GM19023 (cell line): ENCODE results near the gene UGGT1.

Experiments
- ATAC-seq: cut with Tn5 transposase; IDR thresholded peaks from one replicate; pipeline ENCODE4 v1.9.1; 2021; ENCODE audit warnings: mild to moderate bottlenecking, moderate library complexity; ENCODE audit not compliant: unreplicated experiment

The UGGT1 gene

DNA sequence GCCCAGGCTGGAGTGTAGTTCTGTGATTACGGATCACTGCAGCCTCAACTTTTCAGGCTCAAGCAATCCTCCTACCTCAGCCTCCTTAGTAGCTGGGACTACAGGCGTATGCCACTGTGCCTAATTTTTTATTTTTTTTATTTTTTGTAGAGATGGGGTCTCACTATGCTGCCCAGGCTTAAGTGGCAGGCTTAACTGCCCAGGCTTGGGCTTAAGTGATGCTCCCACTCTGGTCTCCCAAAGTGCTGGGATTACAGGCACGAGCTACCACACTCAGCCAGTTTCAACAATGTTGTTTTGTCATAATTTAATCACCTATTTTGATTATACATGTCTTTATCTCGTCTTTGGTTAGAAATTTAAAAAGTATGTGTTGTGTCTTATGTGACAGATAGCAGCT lies 18.2 kb downstream of the UGGT1 start:
- no peak for ATAC-seq

GRCh38 chr2:128115921-128116623 lies 25.1 kb downstream of the UGGT1 start:
- ATAC-seq: no peak

DNA sequence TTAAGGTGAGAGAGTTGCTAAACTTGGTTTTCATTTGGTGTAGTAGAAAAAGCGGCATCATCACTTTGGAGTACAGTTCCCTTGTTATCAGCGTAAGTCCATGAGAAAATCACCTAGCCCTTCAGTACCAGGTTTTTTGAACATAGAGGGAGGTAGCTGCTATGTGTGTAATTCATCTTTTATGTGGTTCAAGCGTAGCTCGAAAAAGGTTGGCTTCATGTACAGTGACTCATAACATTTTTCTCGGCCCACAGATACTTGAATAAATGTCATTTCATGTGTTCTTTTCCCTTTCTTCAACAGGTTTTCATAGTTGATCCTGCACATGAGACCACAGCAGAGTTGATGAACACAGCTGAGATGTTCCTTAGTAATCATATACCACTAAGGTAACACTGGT lies 43.6 kb downstream of the UGGT1 start:
- no peak for ATAC-seq

DNA sequence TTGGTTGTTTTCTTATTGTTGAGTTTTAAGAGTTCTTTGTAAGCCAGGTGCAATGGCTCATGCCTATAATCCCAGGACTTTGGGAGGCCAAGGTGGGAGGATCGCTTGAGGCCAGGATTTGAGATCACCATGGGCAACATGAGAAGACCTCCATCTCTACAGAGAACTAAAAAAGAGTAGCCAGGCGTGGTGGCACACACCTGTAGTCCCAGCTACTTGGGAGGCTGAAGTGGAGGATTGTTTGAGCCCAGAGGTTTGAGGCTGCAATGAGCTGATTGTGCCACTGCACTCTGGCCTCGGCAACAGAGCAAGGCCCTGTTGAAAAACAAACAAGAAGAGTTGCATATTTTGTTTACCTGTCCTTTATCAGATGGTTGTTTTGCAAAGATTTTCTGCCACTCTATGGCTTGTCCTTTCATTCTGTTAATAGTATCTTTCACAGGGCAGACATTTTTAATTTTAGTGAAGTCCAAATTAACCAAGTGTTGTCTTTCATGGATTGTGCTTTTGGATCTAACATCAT lies 46.2 kb downstream of the UGGT1 start:
- ATAC-seq: no peak

DNA sequence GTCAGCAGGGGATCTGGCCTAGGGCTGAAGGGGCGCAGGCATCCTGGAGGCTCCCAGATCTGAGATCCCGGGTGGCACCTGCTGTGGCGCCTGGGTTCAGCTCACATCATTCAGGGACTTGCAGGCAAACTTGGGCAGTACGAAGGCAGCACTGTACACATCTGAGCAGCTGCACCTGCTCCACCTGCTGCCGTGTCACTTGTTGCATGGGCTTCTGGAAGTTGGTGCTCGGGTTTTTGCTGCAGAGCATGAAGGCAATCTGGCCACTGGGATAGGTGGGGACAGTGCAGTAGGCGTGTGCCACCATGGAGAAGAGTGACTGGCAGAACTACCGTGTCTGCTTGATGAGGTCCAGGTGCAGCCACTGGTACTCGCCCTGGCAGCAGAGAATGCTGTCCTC lies 48.6 kb downstream of the UGGT1 start:
- no peak for ATAC-seq

DNA sequence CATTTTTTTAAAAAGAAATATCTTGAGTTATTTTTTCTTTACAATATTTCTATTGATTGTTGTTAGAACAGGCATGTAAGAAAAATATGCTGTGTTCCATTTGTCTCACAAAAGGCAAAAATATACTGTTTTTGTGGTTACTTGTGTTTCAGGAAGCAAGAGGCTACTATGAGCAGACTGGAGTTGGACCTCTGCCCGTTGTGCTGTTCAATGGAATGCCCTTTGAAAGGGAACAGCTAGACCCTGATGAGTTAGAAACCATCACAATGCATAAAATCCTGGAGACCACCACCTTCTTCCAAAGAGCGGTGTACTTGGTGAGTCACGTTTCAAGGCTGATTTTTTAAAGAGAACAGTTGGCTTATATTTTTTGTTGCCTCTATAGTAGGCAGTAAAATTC lies 54.7 kb downstream of the UGGT1 start:
- no peak for ATAC-seq

DNA sequence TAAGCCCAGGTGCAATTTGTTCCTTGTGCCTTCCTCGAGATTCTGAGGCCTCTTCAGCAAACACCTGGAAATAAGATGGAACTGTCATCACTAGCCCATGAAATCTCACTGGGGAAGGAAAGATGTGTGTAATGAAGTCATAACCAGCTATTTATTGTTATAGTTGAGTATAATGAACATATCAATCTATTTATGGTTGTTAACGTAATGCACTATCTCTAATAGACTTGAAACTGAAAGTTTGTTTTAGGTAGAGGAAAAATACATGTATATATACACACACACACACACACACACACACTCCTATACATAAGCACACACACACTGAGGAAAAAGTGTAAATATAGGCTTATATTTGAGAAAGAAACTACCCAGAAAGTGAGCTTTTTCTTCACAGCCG lies 62.8 kb downstream of the UGGT1 start:
- ATAC-seq: no peak

GRCh38 chr2:128154225-128154624 lies 63.2 kb downstream of the UGGT1 start:
- ATAC-seq: no peak

DNA sequence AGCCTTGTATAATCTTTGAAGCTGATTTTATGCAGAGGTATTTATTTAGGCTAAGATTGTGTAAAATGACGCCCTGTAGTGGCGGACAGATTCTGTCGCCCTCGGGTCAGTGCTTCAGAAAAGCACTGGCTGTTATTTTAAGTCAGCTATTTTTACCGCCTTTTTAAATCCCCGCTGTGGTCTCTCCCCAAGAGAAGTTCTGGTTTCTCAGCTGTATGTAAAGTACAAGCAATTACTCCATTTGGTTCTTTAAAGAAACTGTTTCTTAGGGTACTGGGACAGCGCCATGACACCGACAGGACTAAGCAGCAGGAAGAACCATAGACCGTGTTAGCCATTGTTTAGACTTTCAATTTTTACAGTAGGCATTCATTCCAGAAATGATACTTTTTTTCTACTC lies 65.0 kb downstream of the UGGT1 start:
- no peak for ATAC-seq

DNA sequence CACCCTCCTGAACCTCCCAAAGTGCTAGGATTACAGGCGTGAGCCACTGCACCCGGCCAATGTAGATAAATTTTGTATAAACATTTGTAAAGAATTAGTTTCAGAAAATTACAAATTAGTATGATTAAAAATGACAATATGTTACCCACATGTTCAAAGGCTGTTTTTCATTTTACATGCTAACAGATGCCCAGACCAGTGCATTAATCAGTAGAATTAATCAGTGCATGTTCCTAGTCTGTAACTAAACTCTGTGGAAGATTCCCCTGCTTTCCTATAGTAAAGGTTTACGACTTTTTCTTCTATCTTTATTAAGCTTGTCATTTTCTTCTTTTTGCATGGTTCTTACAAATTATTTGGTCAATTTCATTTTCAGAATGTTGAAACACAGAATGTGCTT lies 65.8 kb downstream of the UGGT1 start:
- no peak for ATAC-seq

DNA sequence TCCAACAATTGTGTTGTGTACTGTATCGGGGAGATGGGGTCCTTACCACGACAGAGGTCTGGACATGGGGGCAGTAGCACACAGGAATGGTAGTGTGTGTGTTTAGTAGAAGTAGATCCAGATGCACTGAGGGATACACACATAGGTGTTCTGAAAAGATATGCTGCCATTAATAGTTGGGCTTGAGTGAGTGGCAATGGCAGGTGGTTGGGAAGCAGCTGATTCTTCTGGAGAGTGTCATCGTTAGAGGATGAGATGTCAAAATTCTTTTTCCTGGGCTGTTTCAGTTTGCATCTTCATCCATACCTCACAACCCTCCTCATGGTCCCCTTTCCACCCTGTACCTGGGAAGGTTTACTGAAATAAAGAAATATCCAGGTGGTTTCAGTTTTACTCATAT lies 66.6 kb downstream of the UGGT1 start:
- no peak for ATAC-seq

GRCh38 chr2:128158176-128158575 lies 67.2 kb downstream of the UGGT1 start:
- no peak for ATAC-seq

DNA sequence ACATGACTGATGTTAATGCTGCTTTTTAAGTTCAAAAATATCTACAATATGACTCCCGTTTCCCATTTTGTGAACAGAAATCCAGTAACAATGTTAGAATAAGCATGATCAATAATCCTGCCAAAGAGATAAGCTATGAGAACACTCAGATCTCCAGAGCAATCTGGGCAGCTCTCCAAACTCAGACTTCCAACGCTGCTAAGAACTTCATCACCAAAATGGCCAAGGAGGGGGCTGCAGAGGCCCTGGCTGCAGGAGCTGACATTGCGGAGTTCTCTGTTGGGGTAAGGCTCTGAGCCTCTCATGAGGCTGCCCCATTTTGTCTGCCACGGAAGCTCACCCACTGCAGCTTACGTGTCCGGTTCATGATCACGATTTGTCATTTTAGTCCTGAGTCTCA lies 68.4 kb downstream of the UGGT1 start:
- no peak for ATAC-seq

DNA sequence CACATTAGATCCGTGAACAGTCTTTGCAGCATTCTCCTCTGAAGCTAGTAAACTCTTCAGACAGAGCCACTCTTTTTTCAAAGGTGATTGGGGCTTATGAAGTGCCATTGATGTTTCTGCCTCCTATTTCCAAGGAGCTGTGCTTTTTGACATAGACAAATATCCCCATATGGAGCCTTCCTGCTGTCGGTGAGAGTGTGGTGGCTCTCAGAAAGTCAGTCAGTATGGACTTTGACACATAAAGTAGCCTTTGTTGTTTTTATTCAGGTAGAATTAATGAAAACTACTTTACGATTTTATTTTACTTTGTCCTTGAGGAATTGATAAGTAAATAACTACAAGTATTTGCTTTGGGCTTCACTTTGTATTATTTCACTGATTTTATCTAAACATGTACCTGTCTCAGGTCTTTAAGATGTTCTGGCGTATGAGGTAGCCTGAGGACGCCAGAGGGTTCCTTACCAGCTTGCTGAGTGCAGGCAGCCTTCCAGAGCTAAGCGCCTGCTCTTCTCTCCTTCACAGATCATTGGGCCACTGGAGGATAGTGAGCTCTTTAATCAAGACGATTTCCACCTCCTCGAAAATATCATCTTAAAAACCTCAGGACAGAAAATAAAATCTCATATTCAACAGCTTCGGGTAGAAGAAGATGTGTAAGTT lies 69.7 kb downstream of the UGGT1 start:
- no peak for ATAC-seq

GRCh38 chr2:128162266-128162665 lies 71.3 kb downstream of the UGGT1 start:
- ATAC-seq: no peak

- ATAC-seq: no peak
These were observed 73.3 kb downstream of the UGGT1 start for GRCh38 chr2:128164311-128164710.

DNA sequence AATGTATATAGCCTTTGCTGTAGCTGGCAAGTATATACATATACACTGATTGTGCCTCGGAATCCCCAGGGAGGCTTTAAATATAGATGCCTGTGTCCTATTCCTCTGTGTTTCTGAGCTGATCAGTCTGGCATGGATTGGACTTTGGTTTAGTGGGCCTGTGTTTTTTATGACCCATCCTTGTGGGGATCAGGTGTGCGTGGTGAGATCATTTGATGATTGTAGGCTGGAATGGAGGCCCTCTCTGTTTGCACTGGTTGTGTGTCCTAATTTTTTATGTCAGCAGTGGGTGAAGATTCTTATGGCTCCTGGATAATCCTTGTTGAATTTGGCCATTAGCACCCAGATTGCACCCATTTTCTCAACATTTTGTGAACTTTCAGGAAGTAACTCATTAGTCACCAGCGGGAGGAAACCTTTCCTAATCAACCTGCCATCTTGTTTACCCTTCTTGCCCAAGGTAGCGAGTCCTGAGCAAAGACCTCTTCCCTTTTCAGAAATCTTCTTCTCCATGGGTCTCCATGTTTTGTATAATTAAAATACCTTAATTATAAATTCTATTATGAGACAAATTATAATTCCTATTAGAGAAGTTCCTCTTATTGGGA lies 75.8 kb downstream of the UGGT1 start:
- ATAC-seq: no peak

GRCh38 chr2:128169094-128169493 lies 78.1 kb downstream of the UGGT1 start:
- no peak for ATAC-seq

- no peak for ATAC-seq
These were observed 78.5 kb downstream of the UGGT1 start for GRCh38 chr2:128169497-128169896.

DNA sequence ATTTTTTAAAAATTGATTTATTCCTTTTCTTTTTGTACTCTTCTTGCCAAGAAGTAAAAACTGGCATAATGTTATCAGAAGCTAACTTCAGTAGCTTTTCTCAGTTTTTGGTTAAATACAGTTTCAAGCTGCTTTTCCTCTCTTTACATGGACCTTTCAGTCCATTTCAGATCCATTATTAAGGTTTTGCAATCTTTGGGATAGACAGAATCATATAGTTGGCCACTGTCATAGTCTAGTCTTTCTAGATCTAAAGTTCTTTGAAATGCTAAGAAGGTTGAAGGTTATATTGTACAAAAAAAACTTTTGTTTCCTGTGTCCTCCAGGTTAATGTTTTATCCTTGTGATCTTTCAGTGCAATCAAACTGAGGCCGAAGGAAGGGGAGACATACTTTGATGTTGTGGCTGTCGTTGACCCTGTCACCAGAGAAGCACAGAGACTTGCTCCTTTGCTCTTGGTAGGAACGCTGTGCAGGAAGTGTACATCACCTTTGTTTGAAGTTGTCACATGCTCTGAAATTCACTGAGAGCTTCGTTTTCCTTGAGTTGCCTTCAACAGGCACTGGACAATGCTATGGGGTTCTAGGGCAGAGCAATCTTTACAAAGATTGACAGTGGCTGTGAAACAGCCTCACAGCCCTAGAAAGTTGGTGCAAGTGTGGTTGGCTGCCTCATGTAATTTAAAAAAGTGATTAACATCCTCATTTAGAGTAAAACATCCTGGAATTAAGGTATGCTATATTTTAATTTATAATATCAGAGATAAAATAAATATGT lies 79.1 kb downstream of the UGGT1 start:
- ATAC-seq: no peak

- no peak for ATAC-seq
These were observed 79.8 kb downstream of the UGGT1 start for GRCh38 chr2:128170776-128171175.
